ENCODE measurements around the gene NNAT. TPM values are rescaled to one million over a fixed set of nuclear protein-coding genes. Genes with fewer than 3 reads are reported as not detected.
A peak's percentile ranks its signal among the peaks of the same experiment; 100 is the strongest.

The NNAT gene
- total and polyA plus RNA-seq, 2 experiments from 2014 or later: 1.1 to 4.2 TPM

- Histone ChIP-seq H3K4me1 (ENCODE audit: low read depth) (no peaks in the 10 kb centered on the region), H3K4me3 (no peak overlapping the region), H3K36me3 (no peaks in the 10 kb centered on the region)
Observed at GRCh38 chr20:37560629-37561028, 39.6 kb downstream of the NNAT start.

DNA sequence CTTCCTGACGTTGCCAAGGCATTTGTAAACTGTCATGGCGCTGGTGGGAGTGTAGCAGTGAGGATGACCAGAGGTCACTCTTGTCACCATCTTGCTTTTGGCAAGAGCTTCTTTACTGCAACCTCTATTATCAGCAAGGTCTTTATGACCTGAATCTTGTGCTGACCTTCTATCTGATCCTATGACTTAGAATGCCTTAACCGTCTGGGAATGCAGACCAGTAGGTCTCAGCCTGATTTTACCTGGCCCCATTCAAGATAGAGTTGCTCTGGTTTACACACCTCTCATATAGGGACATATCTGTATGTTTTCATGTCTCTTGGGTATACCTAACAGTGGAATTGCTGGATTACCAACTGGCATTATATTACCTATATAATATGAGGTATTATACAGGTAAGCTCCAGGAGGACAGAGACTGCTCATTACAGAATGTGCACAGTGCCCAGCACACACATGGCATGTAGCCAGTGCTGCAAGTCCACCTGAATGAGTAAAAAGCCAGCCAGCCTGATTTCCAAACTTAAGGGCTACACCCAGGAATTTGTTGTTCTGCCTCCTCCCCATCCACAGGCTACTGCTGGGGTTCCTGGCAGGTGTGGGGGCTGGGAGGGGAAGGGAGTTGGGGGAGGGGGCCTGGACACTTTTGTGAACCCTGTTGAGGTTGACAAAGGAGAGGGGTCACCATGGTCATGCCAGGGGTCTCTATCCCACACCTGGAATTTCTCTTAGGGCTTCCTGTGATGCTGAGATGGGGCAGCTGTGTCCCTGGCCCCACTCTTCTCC lies 41.8 kb downstream of the NNAT start:
- no peak overlapping the region for H3K4me3 ChIP-seq
- DNase-seq (ENCODE audit: low read depth in 1 of 2, low spot score in 1 of 2): no peak
- no peak for TF ChIP-seq CTCF (IDR thresholded peaks at IDR 0.05; ENCODE audit: low read depth, low read length)
- H3K36me3 ChIP-seq: no peaks in the 10 kb centered on the region
- H3K27ac ChIP-seq: no peak overlapping the region
- no peaks in the 10 kb centered on the region for H3K9me3 ChIP-seq (ENCODE audit: low read depth)
- peaks cover 10% of the 10 kb centered on the region for H3K4me1 ChIP-seq (ENCODE audit: low read depth)
- no peaks in the 10 kb centered on the region for H3K27me3 ChIP-seq

More at GRCh38 chr20:37560629-37561028, 39.6 kb downstream of the NNAT start:
- no peaks in the 10 kb centered on the region for H3K9me3 ChIP-seq (ENCODE audit: low read depth)
- TF ChIP-seq CTCF (IDR thresholded peaks at IDR 0.05; ENCODE audit: low read depth, low read length): no peak
- H3K27ac ChIP-seq: no peak overlapping the region
- DNase-seq (ENCODE audit: low read depth in 1 of 2, low spot score in 1 of 2): no peak
- no peaks in the 10 kb centered on the region for H3K27me3 ChIP-seq

DNA sequence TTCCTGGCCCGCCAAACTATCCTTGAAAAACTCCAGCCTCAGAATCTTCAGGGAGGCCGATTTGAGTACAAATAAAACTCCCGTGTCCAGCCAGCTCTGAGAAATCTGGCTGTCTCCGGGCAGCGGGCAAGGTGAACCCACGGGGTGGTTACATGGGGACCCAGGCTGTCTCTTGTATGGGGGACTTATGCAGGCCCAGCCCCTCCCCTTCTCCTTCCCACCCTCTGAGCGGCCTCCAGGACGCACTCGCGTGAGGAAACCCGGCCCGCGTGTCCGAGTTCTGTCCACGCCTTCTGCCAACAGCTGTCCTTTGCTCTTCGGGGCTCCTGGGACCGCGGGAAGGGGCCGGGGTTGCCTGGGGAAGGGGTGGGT lies 43.0 kb downstream of the NNAT start:
- Histone ChIP-seq H3K27ac (no peak overlapping the region), H3K9me3 (ENCODE audit: low read depth) (no peaks in the 10 kb centered on the region), H3K4me3 (no peak overlapping the region), H3K36me3 (no peaks in the 10 kb centered on the region), H3K4me1 (ENCODE audit: low read depth) (peaks cover 11% of the 10 kb centered on the region), H3K27me3 (no peaks in the 10 kb centered on the region)
- no peak for TF ChIP-seq CTCF (IDR thresholded peaks at IDR 0.05; ENCODE audit: low read depth, low read length)
- no peak for DNase-seq (ENCODE audit: low read depth in 1 of 2, low spot score in 1 of 2)

GRCh38 chr20:37564388-37565133 lies 43.5 kb downstream of the NNAT start:
- TF ChIP-seq CTCF (IDR thresholded peaks at IDR 0.05; ENCODE audit: low read depth, low read length): peak; percentile 91
- H3K27ac ChIP-seq: no peak overlapping the region
- H3K36me3 ChIP-seq: no peaks in the 10 kb centered on the region
- peaks cover 11% of the 10 kb centered on the region for H3K4me1 ChIP-seq (ENCODE audit: low read depth)
- H3K9me3 ChIP-seq (ENCODE audit: low read depth): no peaks in the 10 kb centered on the region
- H3K4me3 ChIP-seq: no peak overlapping the region
- H3K27me3 ChIP-seq: no peaks in the 10 kb centered on the region
- peak; percentile 39 to 80 for DNase-seq (ENCODE audit: low read depth in 1 of 2, low spot score in 1 of 2)

GRCh38 chr20:37565134-37565811 lies 44.2 kb downstream of the NNAT start:
- DNase-seq (ENCODE audit: low read depth in 1 of 2, low spot score in 1 of 2): no peak
- TF ChIP-seq CTCF (IDR thresholded peaks at IDR 0.05; ENCODE audit: low read depth, low read length): no peak

More at GRCh38 chr20:37565134-37565811, 44.2 kb downstream of the NNAT start:
- Histone ChIP-seq H3K4me1 (ENCODE audit: low read depth) (peaks cover 11% of the 10 kb centered on the region), H3K27ac (no peak overlapping the region), H3K36me3 (no peaks in the 10 kb centered on the region), H3K9me3 (ENCODE audit: low read depth) (no peaks in the 10 kb centered on the region), H3K27me3 (no peaks in the 10 kb centered on the region), H3K4me3 (no peak overlapping the region)
